Measurements from ENCODE around the gene MPZL1. TPM values are rescaled to one million over a fixed set of nuclear protein-coding genes. Genes with fewer than 3 reads are reported as not detected.
"Not testable (repeated sequence)": the region's sequence is repeated elsewhere in the genome, so short reads cannot be mapped to it uniquely, and the experiment has no call there.

Gene MPZL1
- total RNA-seq, 1 donor from 2014 or later = 85.5 TPM

DNA sequence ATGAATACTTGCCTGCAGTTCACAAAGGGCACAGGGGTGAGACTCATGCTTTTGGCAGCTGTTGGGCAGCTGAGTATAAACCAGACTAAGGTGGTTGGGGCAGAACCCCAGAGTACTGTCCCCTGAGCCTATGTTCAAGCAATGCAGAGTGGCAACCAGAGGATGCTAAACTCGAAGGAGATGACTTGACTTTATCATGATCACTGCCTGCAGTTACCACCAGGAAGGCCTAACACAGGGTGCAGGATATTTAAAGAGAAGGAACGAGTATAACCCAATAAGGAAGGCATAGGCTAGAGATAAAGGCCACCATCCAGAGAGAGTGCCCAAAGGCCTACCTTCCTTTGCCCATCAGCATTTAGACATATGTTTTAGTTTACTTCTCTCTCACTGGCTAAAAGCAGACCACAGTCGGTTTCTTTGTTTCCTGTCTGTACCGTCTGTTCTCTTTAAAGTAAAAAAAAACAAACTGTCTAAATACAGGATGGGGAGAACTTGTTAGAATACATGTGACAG, 83.3 kb downstream of the MPZL1 start:
- Histone ChIP-seq H3K4me3 (ENCODE audit: low read depth, low read length) (no peak overlapping the region), H3K36me3 (ENCODE audit: control insufficient read depth, insufficient read depth, low read length) (no peaks in the 10 kb centered on the region), H3K27me3 (ENCODE audit: control insufficient read depth, insufficient read depth, low read length) (no peaks in the 10 kb centered on the region)
- DNase-seq (ENCODE audit: low read depth) = no peak
- TF ChIP-seq, protein P1, sequence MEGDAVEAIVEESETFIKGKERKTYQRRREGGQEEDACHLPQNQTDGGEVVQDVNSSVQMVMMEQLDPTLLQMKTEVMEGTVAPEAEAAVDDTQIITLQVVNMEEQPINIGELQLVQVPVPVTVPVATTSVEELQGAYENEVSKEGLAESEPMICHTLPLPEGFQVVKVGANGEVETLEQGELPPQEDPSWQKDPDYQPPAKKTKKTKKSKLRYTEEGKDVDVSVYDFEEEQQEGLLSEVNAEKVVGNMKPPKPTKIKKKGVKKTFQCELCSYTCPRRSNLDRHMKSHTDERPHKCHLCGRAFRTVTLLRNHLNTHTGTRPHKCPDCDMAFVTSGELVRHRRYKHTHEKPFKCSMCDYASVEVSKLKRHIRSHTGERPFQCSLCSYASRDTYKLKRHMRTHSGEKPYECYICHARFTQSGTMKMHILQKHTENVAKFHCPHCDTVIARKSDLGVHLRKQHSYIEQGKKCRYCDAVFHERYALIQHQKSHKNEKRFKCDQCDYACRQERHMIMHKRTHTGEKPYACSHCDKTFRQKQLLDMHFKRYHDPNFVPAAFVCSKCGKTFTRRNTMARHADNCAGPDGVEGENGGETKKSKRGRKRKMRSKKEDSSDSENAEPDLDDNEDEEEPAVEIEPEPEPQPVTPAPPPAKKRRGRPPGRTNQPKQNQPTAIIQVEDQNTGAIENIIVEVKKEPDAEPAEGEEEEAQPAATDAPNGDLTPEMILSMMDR (IDR thresholded peaks at IDR 0.05; ENCODE audit: insufficient read depth, low read length, poor library complexity, severe bottlenecking) = no peak

DNA sequence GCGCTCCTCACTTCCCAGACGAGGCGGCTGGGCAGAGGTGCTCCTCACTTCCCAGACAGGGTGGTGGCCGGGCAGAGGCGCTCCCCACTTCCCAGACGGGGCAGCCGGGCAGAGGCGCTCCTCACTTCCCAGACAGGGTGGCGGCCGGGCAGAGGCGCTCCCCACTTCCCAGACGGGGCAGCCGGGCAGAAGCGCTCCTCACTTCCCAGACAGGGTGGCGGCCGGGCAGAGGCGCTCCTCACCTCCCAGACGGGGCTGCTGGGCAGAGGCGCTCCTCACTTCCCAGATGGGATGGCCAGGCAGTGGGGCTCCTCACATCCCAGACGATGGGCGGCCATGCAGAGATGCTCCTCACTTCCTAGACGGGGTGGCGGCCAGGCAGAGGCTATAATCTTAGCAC, 84.5 kb downstream of the MPZL1 start:
- H3K27me3 ChIP-seq (ENCODE audit: control insufficient read depth, insufficient read depth, low read length); DNase-seq (ENCODE audit: low read depth); H3K36me3 ChIP-seq (ENCODE audit: control insufficient read depth, insufficient read depth, low read length); H3K4me3 ChIP-seq (ENCODE audit: low read depth, low read length): not testable (repeated sequence)

DNA sequence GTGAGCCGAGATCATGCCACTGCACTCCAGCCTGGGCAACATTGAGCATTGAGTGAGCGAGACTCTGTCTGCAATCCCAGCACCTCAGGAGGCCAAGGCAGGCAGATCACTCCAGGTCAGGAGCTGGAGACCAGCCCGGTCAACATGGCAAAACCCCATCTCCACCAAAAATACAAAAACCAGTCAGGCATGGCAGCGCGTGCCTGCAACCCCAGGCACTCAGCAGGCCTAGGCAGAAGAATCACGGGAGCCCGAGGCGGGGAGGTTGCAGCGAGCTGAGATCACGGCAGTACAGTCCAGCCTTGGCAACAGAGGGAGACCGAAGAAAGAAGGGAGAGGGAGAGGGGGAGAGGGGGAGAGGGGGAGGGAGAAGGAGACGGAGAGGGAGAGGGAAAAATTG, 84.9 kb downstream of the MPZL1 start:
- DNase-seq (ENCODE audit: low read depth); H3K4me3 ChIP-seq (ENCODE audit: low read depth, low read length); H3K36me3 ChIP-seq (ENCODE audit: control insufficient read depth, insufficient read depth, low read length); H3K27me3 ChIP-seq (ENCODE audit: control insufficient read depth, insufficient read depth, low read length): not testable (repeated sequence)

DNA sequence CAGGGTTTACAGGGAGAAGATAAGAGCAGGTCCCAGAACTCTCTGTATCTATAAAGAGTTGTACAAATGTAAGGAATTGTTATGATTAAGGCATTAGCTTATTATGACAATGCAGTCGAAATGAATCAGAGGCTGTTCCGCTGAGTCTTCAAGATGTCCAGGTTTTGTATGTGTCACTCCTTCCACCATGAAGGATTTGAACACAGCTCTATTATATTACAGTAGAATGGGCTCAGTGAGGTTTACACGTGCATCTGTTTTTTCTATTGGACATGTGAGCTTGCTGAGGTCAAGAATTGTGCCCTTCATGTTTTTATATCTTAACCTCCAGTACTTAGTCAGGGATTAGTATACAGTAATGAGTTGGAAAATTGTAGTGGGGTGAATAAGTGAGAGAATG, 86.3 kb downstream of the MPZL1 start:
- H3K4me3 ChIP-seq (ENCODE audit: low read depth, low read length) = no peak overlapping the region
- TF ChIP-seq, protein P1 (IDR thresholded peaks at IDR 0.05; ENCODE audit: insufficient read depth, low read length, poor library complexity, severe bottlenecking) = no peak
- no peaks in the 10 kb centered on the region for H3K36me3 ChIP-seq (ENCODE audit: control insufficient read depth, insufficient read depth, low read length)
- no peak for DNase-seq (ENCODE audit: low read depth)
- H3K27me3 ChIP-seq (ENCODE audit: control insufficient read depth, insufficient read depth, low read length) = no peaks in the 10 kb centered on the region

DNA sequence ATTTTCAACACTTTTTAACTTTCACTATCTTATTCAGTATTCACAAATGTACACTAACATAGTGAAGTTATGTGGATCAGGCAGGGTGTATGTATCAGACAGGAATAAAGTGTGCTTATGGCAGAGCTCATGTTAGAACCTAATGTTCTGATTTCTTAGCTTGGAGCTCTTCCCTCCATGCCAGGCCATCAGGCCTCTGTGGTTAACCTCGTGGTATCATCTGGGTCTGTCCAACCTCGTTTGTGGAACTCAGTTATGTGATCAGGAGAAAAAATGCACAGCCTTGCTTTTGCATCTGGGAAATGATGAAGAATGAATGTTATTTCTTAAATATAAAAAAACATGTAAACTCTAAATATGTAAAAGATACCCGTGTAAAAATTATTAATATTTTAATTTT, 86.9 kb downstream of the MPZL1 start:
- no peak for DNase-seq (ENCODE audit: low read depth)
- H3K27me3 ChIP-seq (ENCODE audit: control insufficient read depth, insufficient read depth, low read length) = no peaks in the 10 kb centered on the region
- TF ChIP-seq, protein P1 (IDR thresholded peaks at IDR 0.05; ENCODE audit: insufficient read depth, low read length, poor library complexity, severe bottlenecking) = no peak

DNA sequence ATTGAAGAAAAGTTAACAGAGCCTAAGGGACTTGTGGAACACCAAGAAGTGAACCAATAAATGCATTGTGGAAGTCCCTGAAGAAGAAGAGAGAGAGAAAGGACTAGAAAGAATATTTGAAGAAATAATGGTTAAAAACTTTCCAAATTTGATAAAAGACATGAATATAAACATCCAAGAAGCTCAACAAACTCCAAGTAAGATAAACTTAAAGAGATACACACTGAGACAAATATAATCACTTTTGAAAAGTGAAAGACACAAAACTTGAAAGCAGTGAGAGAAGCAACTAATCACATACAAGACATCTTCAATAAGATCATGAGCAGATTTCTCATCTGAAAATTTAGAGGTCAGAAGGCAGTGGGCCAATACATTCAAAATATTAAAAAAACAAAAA, 91.2 kb downstream of the MPZL1 start:
- TF ChIP-seq, protein P1 (IDR thresholded peaks at IDR 0.05; ENCODE audit: insufficient read depth, low read length, poor library complexity, severe bottlenecking) = no peak
- H3K4me3 ChIP-seq (ENCODE audit: low read depth, low read length) = no peak overlapping the region
- no peak for DNase-seq (ENCODE audit: low read depth)
- H3K36me3 ChIP-seq (ENCODE audit: control insufficient read depth, insufficient read depth, low read length) = no peaks in the 10 kb centered on the region
- H3K27me3 ChIP-seq (ENCODE audit: control insufficient read depth, insufficient read depth, low read length) = no peaks in the 10 kb centered on the region

More for the DNA sequence above, 86.9 kb downstream of the MPZL1 start:
- Histone ChIP-seq H3K36me3 (ENCODE audit: control insufficient read depth, insufficient read depth, low read length) (no peaks in the 10 kb centered on the region), H3K4me3 (ENCODE audit: low read depth, low read length) (no peak overlapping the region)

DNA sequence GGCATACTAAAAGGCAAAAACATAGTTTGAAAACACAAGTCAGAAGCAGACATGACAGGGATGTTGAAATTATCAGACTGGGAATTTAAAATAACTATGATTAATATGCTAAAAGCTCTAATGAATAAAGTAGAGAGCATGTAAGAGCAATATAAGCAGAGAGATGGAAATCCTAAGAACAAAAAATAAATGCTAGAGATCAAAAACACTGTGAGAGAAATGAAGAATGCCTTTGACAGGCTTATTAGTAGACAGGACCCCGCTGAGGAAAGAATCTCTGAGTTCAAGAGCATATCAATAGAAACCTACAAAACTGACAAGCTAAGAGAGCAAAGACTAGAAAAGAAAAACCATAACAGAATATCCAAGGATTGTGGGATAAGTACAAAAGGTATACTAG, 93.9 kb downstream of the MPZL1 start:
- TF ChIP-seq, protein P1 (IDR thresholded peaks at IDR 0.05; ENCODE audit: insufficient read depth, low read length, poor library complexity, severe bottlenecking) = no peak
- Histone ChIP-seq H3K36me3 (ENCODE audit: control insufficient read depth, insufficient read depth, low read length) (no peaks in the 10 kb centered on the region), H3K27me3 (ENCODE audit: control insufficient read depth, insufficient read depth, low read length) (no peaks in the 10 kb centered on the region), H3K4me3 (ENCODE audit: low read depth, low read length) (no peak overlapping the region)
- DNase-seq (ENCODE audit: low read depth) = no peak
